HG03521 (cell line): ENCODE measurements around the gene FAH.

ENCODE experiments used
- ATAC-seq: cut with Tn5 transposase; IDR thresholded peaks from one replicate; pipeline ENCODE4 v1.9.1; 2021; ENCODE audit warnings: mild to moderate bottlenecking, moderate library complexity; ENCODE audit not compliant: unreplicated experiment

FAH gene

DNA sequence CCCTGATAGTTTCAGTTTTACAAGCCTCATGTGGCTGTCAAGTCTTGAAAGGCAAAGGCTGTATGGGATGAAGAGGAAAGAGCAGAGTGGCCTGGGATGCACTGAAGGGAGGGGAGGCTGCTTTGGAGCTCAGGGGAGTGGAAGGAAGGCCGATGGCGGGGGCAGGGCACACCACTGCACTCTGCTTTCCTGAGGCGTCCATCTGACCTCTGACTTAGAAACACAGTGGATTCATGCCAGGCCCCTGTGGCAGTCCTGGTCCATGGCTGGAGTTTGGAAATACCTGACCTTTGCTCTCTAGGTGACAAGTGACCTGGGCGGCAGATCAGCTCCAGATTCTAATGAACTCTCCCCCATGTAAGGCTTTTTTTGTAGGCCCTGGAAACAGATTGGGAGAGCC lies 19.0 kb downstream of the FAH start:
- no peak for ATAC-seq

- ATAC-seq: no peak
Observed at GRCh38 chr15:80172401-80172800, 19.6 kb downstream of the FAH start.

- peak; percentile 50 for ATAC-seq
Observed at GRCh38 chr15:80173022-80173759, 20.4 kb downstream of the FAH start.

- no peak for ATAC-seq
Observed at GRCh38 chr15:80174017-80174746, 21.4 kb downstream of the FAH start.

DNA sequence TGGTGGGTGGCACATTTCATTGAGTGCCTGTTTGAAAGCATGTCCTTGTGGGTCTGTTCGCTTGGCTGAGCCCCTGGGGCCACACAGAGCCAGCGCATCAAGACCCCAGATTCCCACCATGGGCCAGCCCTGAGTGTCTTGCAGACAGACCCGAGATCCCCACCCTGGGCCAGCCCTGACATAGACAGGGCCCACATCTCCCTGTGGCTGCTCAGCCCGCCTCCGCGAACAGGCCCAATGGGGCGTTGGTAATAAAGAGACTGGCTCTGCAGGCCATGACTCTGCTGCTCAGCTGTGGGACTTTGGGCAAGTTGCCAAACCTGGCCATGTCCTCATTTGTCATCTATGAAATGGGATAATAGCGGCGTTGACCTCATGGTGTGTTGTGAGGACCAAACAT lies 22.6 kb downstream of the FAH start:
- ATAC-seq: no peak

DNA sequence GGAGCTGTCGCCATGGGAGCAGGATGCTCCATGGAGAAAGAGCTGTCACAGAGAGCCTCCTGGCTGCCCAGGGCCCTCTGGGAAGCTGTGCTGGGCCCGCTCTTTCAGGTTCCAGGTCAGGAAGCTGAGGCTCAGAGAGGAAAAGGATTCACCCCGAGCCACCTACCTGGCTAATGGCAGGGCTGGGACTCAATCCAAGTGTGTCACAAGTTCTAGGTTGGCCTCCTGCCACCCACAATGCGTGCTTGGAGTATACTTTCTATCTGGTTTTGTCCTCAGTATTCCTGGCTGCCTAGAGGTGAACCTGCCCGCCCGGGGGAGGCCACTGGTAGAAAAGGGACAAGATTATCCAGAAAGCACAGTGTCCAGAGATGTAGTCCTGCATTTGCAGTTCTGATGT lies 23.6 kb downstream of the FAH start:
- no peak for ATAC-seq

- ATAC-seq: no peak
Observed at GRCh38 chr15:80177156-80177555, 24.4 kb downstream of the FAH start.

- ATAC-seq: no peak
Observed at GRCh38 chr15:80179025-80179759, 26.4 kb downstream of the FAH start.

GRCh38 chr15:80179935-80180334 lies 27.1 kb downstream of the FAH start:
- ATAC-seq: no peak

GRCh38 chr15:80180468-80180867 lies 27.7 kb downstream of the FAH start:
- no peak for ATAC-seq

GRCh38 chr15:80180986-80181385 lies 28.2 kb downstream of the FAH start:
- no peak for ATAC-seq

DNA sequence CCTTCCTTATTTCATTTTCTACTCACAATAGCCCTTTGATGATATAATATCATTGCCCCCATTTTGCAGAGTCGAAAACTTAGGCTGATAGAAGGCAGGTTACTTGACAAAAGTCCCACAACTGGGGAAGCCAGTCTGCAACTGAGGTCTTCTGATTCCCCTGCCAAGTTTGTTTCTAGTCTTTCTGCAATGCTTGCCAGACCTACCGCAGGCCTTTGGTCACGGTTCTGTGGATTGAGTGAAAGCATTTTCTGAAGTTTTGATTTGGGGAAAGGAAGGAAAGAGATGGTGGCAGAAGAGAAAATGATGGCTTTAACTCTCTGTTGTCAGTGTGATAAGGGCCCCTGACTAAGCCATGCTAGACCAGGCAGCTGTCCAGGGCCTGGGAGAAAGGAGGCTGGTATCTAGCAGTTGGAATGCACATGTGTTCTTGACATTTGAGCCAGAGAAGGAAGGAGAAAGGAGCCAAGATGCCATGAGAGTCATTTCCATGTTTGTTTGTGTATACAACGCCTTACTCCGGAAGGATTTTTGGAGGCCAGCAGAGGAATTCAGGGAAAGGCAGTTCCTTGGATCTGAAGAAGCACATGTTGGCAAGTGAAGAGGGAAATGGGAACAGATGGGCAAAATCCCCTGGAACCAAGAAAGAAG lies 29.9 kb downstream of the FAH start:
- no peak for ATAC-seq

GRCh38 chr15:80183306-80183705 lies 30.5 kb downstream of the FAH start:
- no peak for ATAC-seq

DNA sequence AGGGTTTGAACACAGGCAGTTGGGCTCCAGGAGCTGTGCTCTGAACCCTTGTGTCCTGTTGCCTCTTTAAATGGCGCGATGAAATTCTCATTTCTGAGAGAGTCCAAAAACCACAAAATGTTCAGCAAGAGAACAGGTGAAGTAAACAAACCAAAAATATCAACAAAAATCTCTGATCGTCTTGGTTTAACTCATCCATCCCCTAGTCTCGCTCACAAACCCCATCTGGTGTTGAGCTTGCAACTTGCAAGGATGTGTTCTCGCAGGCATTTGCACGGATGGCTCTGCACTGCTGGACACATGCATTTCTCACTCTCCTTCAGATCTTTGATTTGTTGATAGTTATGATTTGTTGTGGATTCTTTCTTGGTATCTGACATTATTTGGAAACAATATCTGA lies 31.1 kb downstream of the FAH start:
- ATAC-seq: no peak

DNA sequence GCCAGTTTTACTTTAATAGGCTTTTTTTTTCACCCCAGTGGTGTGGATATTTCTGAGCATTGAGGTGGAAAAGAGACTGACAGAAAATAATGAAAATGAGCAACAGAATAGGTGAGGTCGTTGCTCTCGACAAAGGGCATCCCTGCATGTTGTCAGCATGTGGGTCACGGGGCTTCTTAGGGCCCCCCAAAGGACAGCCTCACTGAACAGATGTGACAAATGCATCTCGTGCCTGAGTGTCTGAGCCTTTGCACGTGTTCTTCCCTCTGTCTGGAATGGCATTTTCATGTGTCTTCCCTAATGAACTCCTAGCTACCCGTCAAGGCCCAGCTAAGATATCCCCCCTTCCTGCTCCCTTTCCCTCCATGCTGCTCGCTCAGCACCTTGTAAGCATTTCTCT lies 31.8 kb downstream of the FAH start:
- no peak for ATAC-seq

GRCh38 chr15:80185152-80185551 lies 32.4 kb downstream of the FAH start:
- no peak for ATAC-seq

GRCh38 chr15:80186066-80186465 lies 33.3 kb downstream of the FAH start:
- ATAC-seq: no peak

- ATAC-seq: no peak
Observed at GRCh38 chr15:80186597-80186996, 33.8 kb downstream of the FAH start.

- no peak for ATAC-seq
Observed at GRCh38 chr15:80188251-80188650, 35.5 kb downstream of the FAH start.

DNA sequence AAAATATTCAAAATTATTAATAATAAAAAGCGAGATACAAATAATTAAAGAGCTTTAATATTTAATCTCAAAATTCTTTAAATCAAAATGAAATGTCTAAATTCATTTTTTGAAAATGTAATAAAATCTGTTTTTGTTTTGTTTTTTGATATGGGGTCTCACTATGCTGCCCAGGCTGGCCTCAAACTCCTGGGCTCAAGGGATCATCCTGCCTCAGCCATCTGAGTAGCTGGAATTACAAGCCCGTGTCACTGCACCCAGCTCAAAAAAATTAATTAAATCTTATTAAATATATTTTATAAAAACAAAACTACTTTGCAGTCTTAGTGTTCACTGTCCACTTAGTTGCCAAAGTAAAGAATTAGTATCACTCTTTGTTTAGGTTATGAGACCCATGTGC lies 38.4 kb downstream of the FAH start:
- no peak for ATAC-seq

- ATAC-seq: no peak
Observed at GRCh38 chr15:80191897-80192595, 39.2 kb downstream of the FAH start.
